H1 (cell line): ENCODE data around the gene IQCH. TPM values are rescaled to one million over a fixed set of nuclear protein-coding genes. Genes with fewer than 3 reads are reported as not detected.

Experiments
- CTCF ChIA-PET: fragments of 300-600 bp; sonication (Branson Sonifier 250); formaldehyde crosslinking; loops from one replicate; lab custom pipeline; 2021; ENCODE audit not compliant: partially characterized antibody; lab: Charles Lee
- POLR2A ChIA-PET: fragments of 300-600 bp; sonication (Branson Sonifier 250); formaldehyde crosslinking; loops from one replicate; lab custom pipeline; 2021; ENCODE audit warnings: inconsistent platforms; ENCODE audit not compliant: partially characterized antibody; lab: Charles Lee
- DNase-seq, 2 experiments: peaks; one replicate each; pipeline versions ENCODE4 v3.0.0 to v3.0.0-alpha.2; 2010 to 2022; ENCODE audit warnings: low spot score in 2 of 2, low read depth in 1 of 2, mixed read lengths in 1 of 2
- FAIRE-seq: peaks from 2 replicates; lab custom pipeline; 2011; peaks lifted over from hg19 to GRCh38; lab: Jason Lieb, UNC
- H2AFZ ChIP-seq: 2 replicates; pipeline ENCODE4 v1.8.1; 2012; ENCODE audit warnings: low read length, inconsistent platforms
- H2AK5ac ChIP-seq: 2 replicates; pipeline ENCODE4 v1.6.1; 2013; ENCODE audit warnings: low read depth, low read length
- H2BK120ac ChIP-seq: replicated peaks from 2 replicates; pipeline ENCODE3; 2013; ENCODE audit warnings: low read depth, low read length, inconsistent platforms
- H2BK12ac ChIP-seq: 2 replicates; pipeline ENCODE4 v1.6.1; 2013; ENCODE audit warnings: low read depth, low read length
- H2BK15ac ChIP-seq: 2 replicates; pipeline ENCODE4 v1.6.1; 2013; ENCODE audit warnings: low read length
- H2BK20ac ChIP-seq: 2 replicates; pipeline ENCODE4 v1.6.1; 2013; ENCODE audit warnings: low read length
- H2BK5ac ChIP-seq: 2 replicates; pipeline ENCODE4 v1.6.1; 2013; ENCODE audit warnings: low read depth, low read length
- H3K14ac ChIP-seq: 2 replicates; pipeline ENCODE4 v1.6.1; 2013; ENCODE audit warnings: inconsistent platforms; ENCODE audit not compliant: insufficient read length
- H3K18ac ChIP-seq: 2 replicates; pipeline ENCODE4 v1.6.1; 2013; ENCODE audit warnings: low read length; ENCODE audit errors: extremely low read depth
- H3K23ac ChIP-seq: 2 replicates; pipeline ENCODE4 v1.6.1; 2013; ENCODE audit warnings: inconsistent platforms; ENCODE audit not compliant: insufficient read length
- H3K23me2 ChIP-seq: 2 replicates; pipeline ENCODE4 v1.6.1; 2013; ENCODE audit warnings: low read depth, low read length
- H3K27ac ChIP-seq: 2 replicates; pipeline ENCODE4 v1.6.1; 2011; ENCODE audit warnings: low read depth, low read length, inconsistent platforms
- H3K27me3 ChIP-seq, 4 experiments: replicated peaks in 1 of 4; 1 replicate in 1 of 4; 2 replicates in 3 of 4; pipeline versions ENCODE4 v1.6.1 to v1.8.1; 2011 to 2013; ENCODE audit warnings: low read length in 3 of 4, mild to moderate bottlenecking in 3 of 4, inconsistent platforms in 2 of 4, mixed read lengths in 2 of 4, moderate library complexity in 1 of 4; ENCODE audit not compliant: control insufficient read depth in 3 of 4, insufficient read depth in 3 of 4; ENCODE audit errors: extremely low read depth in 1 of 4
- H3K36me3 ChIP-seq, 4 experiments: 2 replicates each; pipeline versions ENCODE4 v1.6.1 to v1.8.1; 2011 to 2013; ENCODE audit warnings: mild to moderate bottlenecking in 4 of 4, low read length in 3 of 4, moderate library complexity in 2 of 4, control low read depth in 1 of 4, inconsistent platforms in 1 of 4; ENCODE audit not compliant: insufficient read depth in 4 of 4, control insufficient read depth in 2 of 4
- H3K4ac ChIP-seq: replicated peaks from 2 replicates; pipeline ENCODE3; 2013; ENCODE audit warnings: low read length, low read depth, mixed read lengths, inconsistent platforms; ENCODE audit not compliant: insufficient read length
- H3K4me1 ChIP-seq, 4 experiments: replicated peaks in 1 of 4; 1 replicate in 1 of 4; 2 replicates in 3 of 4; pipeline versions ENCODE4 v1.6.1 to v1.8.1; 2011 to 2013; ENCODE audit warnings: low read length in 3 of 4, inconsistent platforms in 2 of 4, mixed read lengths in 1 of 4; ENCODE audit not compliant: insufficient read depth in 4 of 4, control insufficient read depth in 3 of 4
- H3K4me2 ChIP-seq, 2 experiments: 2 replicates each; pipeline versions ENCODE4 v1.6.1 to v1.8.1; 2011 to 2013; ENCODE audit warnings: low read depth in 2 of 2, low read length in 2 of 2, control low read depth in 1 of 2, inconsistent platforms in 1 of 2, mild to moderate bottlenecking in 1 of 2; ENCODE audit not compliant: insufficient read depth in 1 of 2
- H3K4me3 ChIP-seq, 4 experiments: fragments of 200-600, 300-600 bp in 1 of 4; sonication (generic), shearing (Covaris generic), sonication (Bioruptor Twin) in 1 of 4; 2 replicates each; pipeline versions ENCODE4 v1.5.1 to v1.8.1; 2011 to 2016; ENCODE audit warnings: low read length in 4 of 4, low read depth in 3 of 4, control low read depth in 2 of 4, inconsistent platforms in 2 of 4, mild to moderate bottlenecking in 2 of 4, mixed read lengths in 1 of 4, moderate library complexity in 1 of 4; ENCODE audit not compliant: insufficient read depth in 2 of 4; ENCODE audit errors: extremely low read depth in 1 of 4
- H3K56ac ChIP-seq: replicated peaks from 2 replicates; pipeline ENCODE3; 2013; ENCODE audit warnings: low read depth, mild to moderate bottlenecking, mixed read lengths, low read length, inconsistent platforms; ENCODE audit not compliant: insufficient read length
- H3K79me1 ChIP-seq: 2 replicates; pipeline ENCODE4 v1.6.1; 2013; ENCODE audit warnings: low read depth, low read length, control low read depth
- H3K79me2 ChIP-seq, 2 experiments: 2 replicates each; pipeline versions ENCODE4 v1.6.1 to v1.8.1; 2012 to 2013; ENCODE audit warnings: low read length in 2 of 2, mild to moderate bottlenecking in 2 of 2, inconsistent platforms in 1 of 2; ENCODE audit not compliant: insufficient read depth in 2 of 2, control insufficient read depth in 1 of 2
- H3K9ac ChIP-seq, 4 experiments: replicated peaks in 1 of 4; 1 replicate in 1 of 4; 2 replicates in 3 of 4; pipeline versions ENCODE4 v1.6.1 to v1.8.1; 2011 to 2013; ENCODE audit warnings: low read depth in 3 of 4, low read length in 3 of 4, control low read depth in 2 of 4, mild to moderate bottlenecking in 2 of 4, moderate library complexity in 2 of 4, inconsistent platforms in 1 of 4; ENCODE audit errors: extremely low read depth in 1 of 4
- H3K9me3 ChIP-seq, 2 experiments: 2 replicates each; pipeline versions ENCODE4 v1.6.1 to v1.8.1; 2012 to 2013; ENCODE audit warnings: mild to moderate bottlenecking in 2 of 2, moderate library complexity in 2 of 2, control low read depth in 1 of 2, inconsistent platforms in 1 of 2, low read depth in 1 of 2, low read length in 1 of 2, mixed read lengths in 1 of 2; ENCODE audit not compliant: insufficient read depth in 2 of 2
- H4K20me1 ChIP-seq, 2 experiments: replicated peaks in 1 of 2; 2 replicates each; pipeline versions ENCODE3 to v1.8.1; 2011 to 2013; ENCODE audit warnings: inconsistent platforms in 2 of 2, low read length in 2 of 2, mild to moderate bottlenecking in 1 of 2; ENCODE audit not compliant: insufficient read depth in 2 of 2, control insufficient read depth in 1 of 2
- H4K5ac ChIP-seq: 2 replicates; pipeline ENCODE4 v1.6.1; 2013; ENCODE audit warnings: low read length, low read depth, mixed read lengths, inconsistent platforms; ENCODE audit not compliant: insufficient read length
- H4K8ac ChIP-seq: 2 replicates; pipeline ENCODE4 v1.8.0; 2013; ENCODE audit warnings: mild to moderate bottlenecking, moderate library complexity, low read length, inconsistent platforms; ENCODE audit not compliant: insufficient read depth; ENCODE audit errors: extremely low read depth
- H4K91ac ChIP-seq: replicated peaks from 2 replicates; pipeline ENCODE3; 2013; ENCODE audit warnings: low read length, mixed read lengths, inconsistent platforms; ENCODE audit not compliant: insufficient read length
- CTCF ChIP-seq, 3 experiments: IDR thresholded peaks; 1 replicate in 2 of 3; 2 replicates in 1 of 3; pipeline versions ENCODE4 v1.5.1 to v1.6.1; 2011; ENCODE audit warnings: low read length in 3 of 3, mild to moderate bottlenecking in 3 of 3, inconsistent platforms in 2 of 3, low read depth in 1 of 3, moderate library complexity in 1 of 3; ENCODE audit not compliant: insufficient read depth in 1 of 3; ENCODE audit errors: control extremely low read depth in 1 of 3
- KDM1A ChIP-seq: fragments of 200-600, 300-600 bp; sonication (generic); IDR thresholded peaks from 2 replicates; pipeline ENCODE4 v1.7.1; 2016; ENCODE audit warnings: mild to moderate bottlenecking, low read length, borderline replicate concordance
- RAD21 ChIP-seq, 2 experiments: IDR thresholded peaks in 1 of 2; conservative IDR thresholded peaks in 1 of 2; 2 replicates each; pipeline ENCODE4 v1.6.1; 2011; ENCODE audit warnings: low read depth in 2 of 2, low read length in 2 of 2, improper control_type of control experiment in 1 of 2, inconsistent platforms in 1 of 2, mild to moderate bottlenecking in 1 of 2, moderate library complexity in 1 of 2
- WGBS, 2 experiments: shearing (Covaris generic) in 1 of 2; methylation state at CpG; one replicate each; pipeline versions ENCODE4 v1.1.6 to v1.1.7; 2013 to 2015; ENCODE audit warnings: low lambda C conversion rate in 2 of 2, mixed read lengths in 2 of 2, inconsistent platforms in 1 of 2, low coverage in 1 of 2, missing lambda C conversion rate in 1 of 2; ENCODE audit not compliant: insufficient replicate concordance in 2 of 2, insufficient coverage in 1 of 2, insufficient read length in 1 of 2; ENCODE audit errors: extremely low coverage in 1 of 2, missing lambda C conversion rate in 1 of 2; 5-methylcytosine and 5-hydroxymethylcytosine counted together
- polyA plus RNA-seq, 7 experiments: library from polyadenylated mRNA; depleted of rRNA in 3 of 7; stranded (reverse) in 5 of 7; unstranded in 2 of 7; fragments of >200 nt in 5 of 7; fragments of 200-250 nt in 2 of 7; gene quantifications; 1 replicate in 5 of 7; 2 replicates in 1 of 7; 4 replicates in 1 of 7; pipeline versions ENCODE4 v1.2.1 to v1.2.3, GENCODE V29; 2011 to 2013; ENCODE audit warnings: missing spikeins in 2 of 7, mixed read lengths in 2 of 7
- total RNA-seq: library from RNA; stranded (reverse); fragmentation: NEBNext Ultra II Directional; extraction: Animal tissue kit (Norgen Biotek cat#: 25700); gene quantifications from 2 replicates; pipeline ENCODE4 v1.2.1, GENCODE V29; 2021

The IQCH gene
- total and polyA plus RNA-seq, 2 of the 8 experiments (the other 6 are each of a cell fraction or from before 2014, with no cell fraction given): 0.60 to 1.9 TPM

GRCh38 chr15:67383899-67384298 lies 129.3 kb downstream of the IQCH start:
- POLR2A ChIA-PET: no interaction called here

More at GRCh38 chr15:67383899-67384298, 129.3 kb downstream of the IQCH start:
- H3K56ac ChIP-seq: no peak overlapping the region
- no peaks in the 10 kb centered on the region for H3K9me3 ChIP-seq
- H2BK120ac ChIP-seq: no peak overlapping the region
- WGBS, 2 experiments: 69% methylated on average over 1 of the region's 1 CpG; no CpG with 5 or more reads in 1 of the 2 experiments
- TF ChIP-seq KDM1A (no peak), RAD21 (IDR thresholded peaks at IDR 0.05 in 1 of 2, conservative IDR thresholded peaks at IDR 0.05 in 1 of 2; ENCODE audit: low read depth in 2 of 2, low read length in 2 of 2) (peak; percentile 44 to 56), CTCF (IDR thresholded peaks at IDR 0.05; ENCODE audit: control extremely low read depth in 1 of 3, insufficient read depth in 1 of 3, low read depth in 1 of 3, low read length in 3 of 3) (peak in 1 of 3 experiments; percentile 32; a peak in 2 of 4 replicates)
- no peak overlapping the region for H3K4me2 ChIP-seq
- H2BK5ac ChIP-seq: no peak overlapping the region
- H3K4me3 ChIP-seq: no peak overlapping the region
- no peaks in the 10 kb centered on the region for H3K36me3 ChIP-seq
- no peak overlapping the region for H2AFZ ChIP-seq
- no peaks in the 10 kb centered on the region for H3K4me1 ChIP-seq
- H3K14ac ChIP-seq: no peak overlapping the region
- no peak overlapping the region for H2BK12ac ChIP-seq
- no peak overlapping the region for H2BK20ac ChIP-seq
- no peak overlapping the region for H3K9ac ChIP-seq
- no peaks in the 10 kb centered on the region for H4K20me1 ChIP-seq
- H3K27ac ChIP-seq: no peak overlapping the region
- no peaks in the 10 kb centered on the region for H3K23me2 ChIP-seq
- CTCF ChIA-PET: interaction anchor here (1.0 to 1.8 kb wide), 4 partner anchors 10 to 452 kb away, joined by 3 to 7 read pairs (median 3); no protein-coding TSS in a partner anchor
- no peak overlapping the region for H4K8ac ChIP-seq
- no peak overlapping the region for H2BK15ac ChIP-seq
- H3K18ac ChIP-seq: no peak overlapping the region
- FAIRE-seq: no peak
- no peaks in the 10 kb centered on the region for H3K27me3 ChIP-seq
- no peak overlapping the region for H4K5ac ChIP-seq
- H3K79me1 ChIP-seq: no peaks in the 10 kb centered on the region
- no peak overlapping the region for H4K91ac ChIP-seq
- H3K79me2 ChIP-seq: no peaks in the 10 kb centered on the region
- H3K4ac ChIP-seq: no peak overlapping the region
- DNase-seq: no peak
- H3K23ac ChIP-seq: no peak overlapping the region
- no peak overlapping the region for H2AK5ac ChIP-seq
